ENCODE measurements around the gene OR1F1. TPM values are rescaled to one million over a fixed set of nuclear protein-coding genes. Genes with fewer than 3 reads are reported as not detected.
A peak's percentile ranks its signal among the peaks of the same experiment; 100 is the strongest.
"Not testable (repeated sequence)": the region's sequence is repeated elsewhere in the genome, so short reads cannot be mapped to it uniquely, and the experiment has no call there.

Gene OR1F1
- total RNA-seq, 1 donor from 2014 or later = not detected

DNA sequence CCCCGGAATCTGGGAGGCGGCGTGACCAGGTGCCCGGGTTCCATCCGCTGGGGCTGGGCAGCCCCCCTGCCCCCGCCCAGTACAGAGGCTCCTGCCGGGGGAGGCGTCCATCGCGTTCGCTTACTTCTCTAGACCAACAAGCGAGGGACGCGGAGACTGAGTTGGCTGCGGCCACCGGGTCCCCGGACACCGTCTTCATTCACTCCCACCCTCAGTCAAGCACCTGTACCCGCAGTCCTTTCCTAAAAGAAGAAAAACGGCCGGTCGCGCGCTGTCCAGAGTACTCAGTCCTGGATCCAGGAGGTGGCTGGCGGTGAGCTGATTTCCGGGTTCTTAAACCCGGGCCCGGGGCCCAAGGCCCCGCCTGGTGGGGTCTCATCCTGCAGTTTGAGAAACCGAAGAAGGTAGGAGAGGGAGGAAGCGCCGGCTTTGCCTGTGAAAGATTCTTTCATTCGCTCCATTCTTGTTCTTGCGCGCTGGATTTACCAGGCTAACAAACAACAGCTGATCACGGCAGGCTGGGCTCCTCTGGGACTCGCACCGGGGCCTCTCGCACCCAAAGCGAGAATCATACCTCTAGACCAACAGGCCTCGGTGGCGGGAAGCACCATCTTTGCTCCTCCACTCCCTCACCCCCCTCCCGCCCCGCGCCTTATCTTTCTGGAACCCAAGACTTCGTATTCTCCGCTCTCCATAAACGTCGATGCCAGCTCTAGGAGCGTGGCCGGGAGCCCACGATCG, 17.4 kb upstream of the OR1F1 start:
- ATAC-seq = peak; percentile 38
- DNase-seq (ENCODE audit: low spot score) = no peak
- intact Hi-C loops (cut with DNase I) = no loop called here

GRCh38 chr16:3171181-3171854, 16.7 kb upstream of the OR1F1 start:
- no peak for DNase-seq (ENCODE audit: low spot score)

DNA sequence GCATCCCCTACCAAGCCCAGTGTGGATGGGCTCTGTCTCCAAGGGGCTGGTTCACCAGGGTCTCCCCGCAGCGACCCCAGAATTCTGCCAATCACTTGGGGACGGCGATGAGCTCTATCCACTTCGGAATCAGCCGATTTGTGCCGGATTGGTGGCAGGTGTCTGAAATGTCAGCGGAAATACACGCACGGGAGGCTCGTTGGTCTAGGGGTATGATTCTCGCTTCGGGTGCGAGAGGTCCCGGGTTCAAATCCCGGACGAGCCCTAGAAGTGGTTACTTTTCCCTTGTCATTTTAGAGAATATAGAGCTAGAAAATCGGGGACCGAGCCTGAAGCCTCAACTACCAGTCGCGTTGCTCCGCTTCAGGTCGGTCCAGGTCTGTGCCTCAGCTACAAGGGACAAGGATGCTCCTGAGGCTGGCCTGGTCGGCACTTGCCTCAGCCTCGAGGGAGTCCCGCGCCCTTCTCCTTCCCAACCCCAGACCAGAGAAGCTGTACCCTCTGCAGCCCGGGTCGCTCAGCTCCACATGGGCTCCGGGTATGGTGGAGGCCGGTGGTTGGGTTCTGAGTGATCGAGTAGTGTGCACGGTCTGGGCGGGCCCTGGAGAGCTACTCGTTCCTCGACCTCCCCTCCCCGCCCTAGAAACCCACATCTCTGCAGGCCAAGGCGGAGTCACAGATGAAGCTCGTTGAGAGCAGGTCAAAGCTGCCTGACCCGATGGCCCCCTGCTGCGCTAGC, 16.0 kb upstream of the OR1F1 start:
- intact Hi-C loops (cut with DNase I) = no loop called here
- DNase-seq (ENCODE audit: low spot score) (no peak), ATAC-seq (no peak)

More at GRCh38 chr16:3171181-3171854, 16.7 kb upstream of the OR1F1 start:
- ATAC-seq = peak; percentile 45
- intact Hi-C loops (cut with DNase I) = no loop called here

DNA sequence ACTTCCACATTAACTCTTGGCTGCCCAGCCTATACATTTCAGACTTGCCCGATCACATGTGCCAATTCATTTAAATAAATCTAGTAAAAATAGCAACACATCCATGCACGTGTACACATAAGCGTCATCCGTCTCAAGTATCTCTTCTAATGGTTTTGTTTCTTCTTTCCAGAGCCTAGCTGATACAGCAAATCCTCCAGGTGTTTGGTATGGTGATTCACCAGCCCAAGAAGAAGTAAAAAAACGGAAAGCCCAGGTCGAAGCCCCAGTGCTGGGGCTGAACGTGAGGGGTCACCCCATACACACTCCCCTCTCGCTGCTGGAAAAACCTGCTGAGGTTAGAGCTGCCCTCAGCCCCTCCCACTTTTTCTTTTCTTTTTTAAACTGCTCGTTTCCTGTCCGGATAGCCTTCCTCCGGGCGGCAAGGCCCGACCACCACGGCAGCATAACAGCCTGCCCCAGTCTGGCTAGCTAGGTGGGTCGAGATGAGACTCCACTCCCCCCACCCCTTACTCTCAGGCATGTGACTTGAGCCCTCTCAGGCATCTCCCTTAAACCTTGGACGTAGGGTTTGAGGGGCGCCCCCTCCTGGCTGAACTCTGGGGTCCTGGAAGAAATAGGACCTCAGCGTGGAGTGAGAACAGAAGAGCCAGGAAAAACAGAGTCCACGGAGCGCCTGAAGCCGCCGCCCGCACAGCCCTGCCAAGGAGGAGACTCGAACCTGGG, 13.9 kb upstream of the OR1F1 start:
- ATAC-seq (no peak), DNase-seq (ENCODE audit: low spot score) (no peak)
- intact Hi-C loops (cut with DNase I) = no loop called here

DNA sequence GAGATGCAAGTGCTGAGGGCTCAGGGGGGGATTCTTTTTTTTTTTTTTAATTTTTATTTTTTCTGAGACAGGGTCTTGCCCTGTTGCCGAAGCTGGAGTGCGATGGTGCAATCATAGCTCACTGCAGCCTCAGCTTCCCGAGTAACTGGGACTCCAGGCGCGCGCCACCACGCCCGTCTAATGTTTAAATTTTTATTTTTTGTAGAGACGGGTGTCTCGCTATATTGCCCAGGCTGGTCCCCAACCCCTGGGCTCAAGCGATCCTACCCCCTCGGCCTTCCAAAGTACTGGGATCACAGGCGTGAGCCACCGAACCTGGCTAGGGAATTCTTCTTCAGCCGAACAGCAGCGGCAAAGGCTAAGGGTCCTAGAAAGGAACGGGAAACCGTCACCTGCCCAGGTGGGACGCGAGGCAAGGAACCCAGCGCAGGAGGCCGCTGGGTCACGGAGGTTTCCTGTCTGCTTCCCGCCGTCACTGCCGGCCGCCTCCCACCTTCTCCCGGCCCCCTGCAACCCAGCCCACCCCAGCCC, 13.3 kb upstream of the OR1F1 start:
- ATAC-seq = no peak
- intact Hi-C loops (cut with DNase I) = no loop called here
- no peak for DNase-seq (ENCODE audit: low spot score)

DNA sequence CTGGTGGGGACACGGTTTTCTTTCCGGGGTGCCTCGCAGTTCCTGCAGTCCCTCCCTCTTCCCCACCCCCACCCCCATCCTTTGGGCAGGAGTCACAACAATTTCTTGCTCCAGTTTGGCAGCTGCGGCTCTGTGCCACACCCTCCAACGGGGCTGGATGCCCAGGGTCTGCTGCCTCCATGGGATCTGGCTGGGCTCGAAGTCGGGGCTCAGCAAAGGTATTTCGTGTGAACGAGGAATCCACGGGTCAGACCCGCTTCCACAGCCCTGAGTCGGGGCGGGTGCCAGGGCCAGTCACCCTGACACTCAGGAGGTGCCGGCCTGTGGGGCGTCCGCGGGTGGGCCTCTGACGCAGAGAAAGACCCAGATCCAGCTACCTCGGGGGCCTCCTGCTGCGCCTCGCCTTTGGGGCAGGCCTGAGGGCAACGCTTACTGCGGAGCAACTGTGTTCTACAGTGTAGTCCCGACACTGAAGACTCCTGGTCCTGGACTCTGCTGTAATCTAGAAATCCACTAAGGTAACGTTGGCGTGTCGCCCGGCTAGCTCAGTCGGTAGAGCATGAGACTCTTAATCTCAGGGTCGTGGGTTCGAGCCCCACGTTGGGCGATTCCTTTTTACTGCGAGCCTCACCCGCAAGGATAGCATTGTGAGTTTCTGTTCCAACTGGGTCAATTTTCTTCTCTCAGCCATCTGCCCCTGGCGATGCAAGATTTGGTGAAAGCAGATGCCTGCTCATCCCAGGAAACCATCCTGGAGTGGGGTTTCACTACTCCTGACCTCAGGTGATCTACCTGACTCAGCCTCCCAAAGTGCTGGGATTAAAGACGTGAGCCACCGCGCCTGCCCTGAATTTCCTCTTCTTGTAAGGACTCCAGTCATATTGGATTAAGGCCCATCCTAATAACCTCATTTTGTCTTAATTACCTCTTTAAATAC, 12.6 kb upstream of the OR1F1 start:
- intact Hi-C loops (cut with DNase I) = no loop called here
- ATAC-seq = no peak
- no peak for DNase-seq (ENCODE audit: low spot score)

DNA sequence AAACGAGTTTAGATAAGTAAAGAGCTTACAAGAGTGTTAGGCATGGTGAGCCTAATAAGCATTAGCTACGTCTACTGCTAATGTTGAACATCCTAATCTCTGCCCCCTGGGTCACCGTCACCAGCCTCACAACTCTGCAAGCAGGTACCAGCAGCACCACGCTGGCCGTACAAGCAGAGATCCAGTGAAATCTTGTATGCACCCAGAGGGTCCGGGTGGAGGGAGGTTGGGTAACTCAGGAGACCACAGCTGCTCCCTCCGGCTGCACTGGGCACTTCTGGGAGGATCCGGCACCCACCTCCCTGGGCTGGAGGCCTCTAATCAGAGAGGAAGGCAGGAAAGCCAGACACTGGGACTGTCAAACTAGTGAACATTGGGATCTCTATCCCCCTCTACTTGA, 8.4 kb upstream of the OR1F1 start:
- no peak for DNase-seq (ENCODE audit: low spot score)
- intact Hi-C loops (cut with DNase I) = no loop called here
- ATAC-seq = no peak

- intact Hi-C loops (cut with DNase I) = no loop called here
- no peak for ATAC-seq
- DNase-seq (ENCODE audit: low spot score) = no peak
Observed at GRCh38 chr16:3180445-3180878, 7.5 kb upstream of the OR1F1 start.

DNA sequence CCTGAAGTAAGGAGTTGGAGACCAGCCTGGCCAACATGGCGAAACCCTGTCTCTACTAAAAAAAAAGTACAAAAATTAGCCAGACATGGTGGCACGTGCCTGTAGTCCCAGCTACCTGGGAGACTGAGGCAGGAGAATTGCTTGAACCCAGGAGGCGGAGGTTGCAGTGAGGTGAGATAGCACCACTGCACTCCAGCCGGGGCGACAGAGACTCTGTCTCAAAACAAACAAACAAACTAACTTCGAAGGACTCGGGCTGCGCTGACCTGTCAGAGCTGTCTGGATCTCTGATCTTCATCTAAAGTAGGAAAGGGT, 5.8 kb upstream of the OR1F1 start:
- intact Hi-C loops (cut with DNase I); DNase-seq (ENCODE audit: low spot score); ATAC-seq: not testable (repeated sequence)

- no peak for DNase-seq (ENCODE audit: low spot score)
- ATAC-seq = no peak
- intact Hi-C loops (cut with DNase I) = no loop called here
Observed at GRCh38 chr16:3182608-3183444, 5.2 kb upstream of the OR1F1 start.

DNA sequence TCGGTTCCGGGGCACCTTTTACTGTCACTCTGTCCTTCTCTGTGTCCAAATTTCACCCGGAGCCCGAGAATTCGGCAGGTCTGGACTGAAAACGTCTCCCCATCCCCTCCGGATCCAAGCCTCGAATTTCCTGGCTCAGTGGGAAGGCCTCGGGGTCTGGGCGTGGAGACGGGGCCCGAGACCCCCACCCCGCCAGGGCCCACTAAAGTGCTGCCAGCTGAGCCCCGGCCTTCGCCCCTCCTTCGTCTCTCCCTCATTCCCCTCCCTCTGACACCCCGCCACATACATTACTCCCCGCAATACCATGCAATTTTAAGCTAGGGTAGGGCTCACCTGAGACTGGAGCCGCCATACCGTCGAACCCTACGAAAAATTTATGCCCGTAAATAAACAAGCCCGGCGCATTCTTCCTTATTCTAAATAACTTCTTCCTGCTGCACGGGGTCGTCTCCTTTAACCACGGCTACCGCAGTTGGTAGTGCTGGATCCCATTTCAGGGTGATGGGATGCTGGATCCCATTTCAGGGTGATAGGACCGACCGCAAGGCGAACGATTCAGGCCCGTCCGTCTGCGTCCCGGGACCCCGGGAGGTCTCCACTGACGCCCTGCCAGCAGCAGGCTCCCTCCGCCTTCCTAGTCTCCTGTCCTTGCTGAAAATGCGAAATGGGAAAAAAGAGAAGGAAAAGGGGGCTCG, 4.4 kb upstream of the OR1F1 start:
- intact Hi-C loops (cut with DNase I) = no loop called here
- DNase-seq (ENCODE audit: low spot score) (no peak), ATAC-seq (no peak)

DNA sequence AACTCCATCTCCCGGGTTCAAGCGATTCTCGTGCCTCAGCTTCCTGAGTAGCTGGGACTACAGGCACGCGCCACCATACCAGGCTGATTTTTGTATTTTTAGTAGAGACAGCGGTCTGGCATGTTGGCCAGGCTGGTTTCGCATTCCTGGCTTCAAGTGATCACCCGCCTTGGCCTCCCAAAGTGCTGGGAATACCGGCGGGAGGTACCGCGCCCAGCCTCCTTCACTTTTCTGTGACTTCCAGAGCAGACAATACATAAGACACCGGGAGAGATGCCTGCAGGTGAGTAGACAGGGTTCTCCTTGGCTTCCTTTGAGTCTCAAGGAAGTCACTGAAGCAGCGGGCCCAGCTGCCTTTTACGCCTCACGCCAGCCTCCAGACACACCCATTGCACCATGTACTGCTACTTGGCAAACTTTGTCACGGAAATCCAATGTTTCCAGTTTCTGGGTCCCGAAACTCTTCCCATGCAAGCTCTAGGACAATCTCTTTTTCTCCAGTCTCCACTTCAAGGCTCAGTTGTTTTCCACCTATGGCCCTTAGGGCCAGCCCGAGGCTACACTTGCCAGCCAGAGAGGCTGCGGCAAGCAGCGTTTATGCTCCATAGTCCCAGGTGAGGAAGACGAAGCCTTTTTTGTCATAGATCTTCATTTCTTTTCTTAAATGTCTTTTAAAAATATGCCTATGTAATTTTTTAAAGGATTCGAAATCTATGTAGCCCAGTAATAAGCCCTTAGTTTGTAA, 886 bp upstream of the OR1F1 start:
- ATAC-seq = no peak
- DNase-seq (ENCODE audit: low spot score) = no peak
- intact Hi-C loops (cut with DNase I) = no loop called here

DNA sequence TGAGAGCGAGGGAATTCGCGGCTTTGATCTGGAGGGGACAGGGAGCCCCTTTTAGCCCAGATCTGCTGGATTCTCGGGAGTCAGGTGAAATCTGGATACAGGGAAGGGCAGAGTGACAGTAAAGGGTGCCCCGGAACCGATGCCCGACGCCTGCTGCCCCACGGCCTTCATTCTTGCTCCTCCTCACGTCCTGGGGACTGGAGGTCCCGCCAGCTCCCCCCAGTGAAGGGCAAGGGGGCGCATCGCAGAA, 596 bp downstream of the OR1F1 start:
- peak; percentile 13 for ATAC-seq
- intact Hi-C loops (cut with DNase I) = no loop called here

GRCh38 chr16:3188925-3189825, 1.2 kb downstream of the OR1F1 start:
- ATAC-seq (no peak), DNase-seq (ENCODE audit: low spot score) (no peak)
- intact Hi-C loops (cut with DNase I) = no loop called here

More for the DNA sequence above, 596 bp downstream of the OR1F1 start:
- DNase-seq (ENCODE audit: low spot score) = no peak

- DNase-seq (ENCODE audit: low spot score) (no peak), ATAC-seq (no peak)
- intact Hi-C loops (cut with DNase I) = no loop called here
Observed at GRCh38 chr16:3189869-3190268, 1.9 kb downstream of the OR1F1 start.
